Activated CD4-positive, alpha-beta T cell treated with anti-CD3 and anti-CD28 coated beads, Interleukin-10, Interleukin-2, amounts not matched to agents 100 ng/mL and 50 ng/mL, durations not matched to agents 16 hours and 8 hours (primary cell): ENCODE measurements around the gene EIF3B.
"Not testable (repeated sequence)": the region's sequence is repeated elsewhere in the genome, so short reads cannot be mapped to it uniquely, and the experiment has no call there.

Source experiments
- DNase-seq: peaks from one replicate; pipeline ENCODE4 v3.0.0-alpha.2; 2020

The EIF3B gene

GRCh38 chr7:2403718-2404648 lies 49.4 kb downstream of the EIF3B start:
- peak; percentile 15 for DNase-seq

GRCh38 chr7:2404714-2405119 lies 50.1 kb downstream of the EIF3B start:
- no peak for DNase-seq

GRCh38 chr7:2405201-2405600 lies 50.6 kb downstream of the EIF3B start:
- DNase-seq, result no peak

GRCh38 chr7:2405601-2406345 lies 51.1 kb downstream of the EIF3B start:
- peak; percentile 91 for DNase-seq

GRCh38 chr7:2409745-2410414 lies 55.3 kb downstream of the EIF3B start:
- peak; percentile 12 for DNase-seq

- DNase-seq, result no peak
Observed at GRCh38 chr7:2411049-2411448, 56.4 kb downstream of the EIF3B start.

GRCh38 chr7:2411815-2412586 lies 57.4 kb downstream of the EIF3B start:
- no peak for DNase-seq

- no peak for DNase-seq
Observed at GRCh38 chr7:2412587-2413201, 58.1 kb downstream of the EIF3B start.

GRCh38 chr7:2416063-2416462 lies 61.4 kb downstream of the EIF3B start:
- DNase-seq, result no peak

GRCh38 chr7:2416650-2417049 lies 62.0 kb downstream of the EIF3B start:
- DNase-seq, result no peak

GRCh38 chr7:2417178-2417577 lies 62.6 kb downstream of the EIF3B start:
- DNase-seq, result not testable (repeated sequence)

GRCh38 chr7:2417981-2418481 lies 63.4 kb downstream of the EIF3B start:
- peak; percentile 41 for DNase-seq

- peak; percentile 41 for DNase-seq
Observed at GRCh38 chr7:2420216-2420933, 65.7 kb downstream of the EIF3B start.

- no peak for DNase-seq
Observed at GRCh38 chr7:2421943-2422310, 67.3 kb downstream of the EIF3B start.

- DNase-seq, result no peak
Observed at GRCh38 chr7:2425749-2426148, 71.1 kb downstream of the EIF3B start.
